ENCODE data around the gene GPR142.

Gene GPR142

DNA sequence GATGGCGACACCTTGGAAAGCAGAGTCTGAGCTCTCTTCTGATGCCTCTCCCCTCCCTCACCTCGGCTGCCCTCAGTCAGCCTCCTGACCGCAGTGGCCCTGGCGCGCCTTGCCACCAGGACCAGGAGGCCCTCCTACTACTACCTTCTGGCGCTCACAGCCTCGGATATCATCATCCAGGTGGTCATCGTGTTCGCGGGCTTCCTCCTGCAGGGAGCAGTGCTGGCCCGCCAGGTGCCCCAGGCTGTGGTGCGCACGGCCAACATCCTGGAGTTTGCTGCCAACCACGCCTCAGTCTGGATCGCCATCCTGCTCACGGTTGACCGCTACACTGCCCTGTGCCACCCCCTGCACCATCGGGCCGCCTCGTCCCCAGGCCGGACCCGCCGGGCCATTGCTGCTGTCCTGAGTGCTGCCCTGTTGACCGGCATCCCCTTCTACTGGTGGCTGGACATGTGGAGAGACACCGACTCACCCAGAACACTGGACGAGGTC, 4.4 kb downstream of the GPR142 start:
- DNase-seq, result no peak

DNA sequence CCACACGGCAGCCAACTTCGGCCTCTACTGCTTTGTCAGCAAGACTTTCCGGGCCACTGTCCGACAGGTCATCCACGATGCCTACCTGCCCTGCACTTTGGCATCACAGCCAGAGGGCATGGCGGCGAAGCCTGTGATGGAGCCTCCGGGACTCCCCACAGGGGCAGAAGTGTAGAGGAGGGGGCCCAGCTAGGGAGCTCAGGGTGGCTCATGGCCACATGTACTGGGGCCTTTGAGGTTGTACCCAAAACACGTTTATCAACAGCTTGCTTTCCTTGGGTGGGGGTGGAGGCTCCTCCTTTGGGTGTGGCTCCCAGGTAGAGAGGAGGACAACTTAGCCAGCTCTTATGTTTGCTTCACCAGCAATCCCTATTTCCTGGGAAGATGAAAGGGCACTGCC, 5.1 kb downstream of the GPR142 start:
- no peak for DNase-seq

DNA sequence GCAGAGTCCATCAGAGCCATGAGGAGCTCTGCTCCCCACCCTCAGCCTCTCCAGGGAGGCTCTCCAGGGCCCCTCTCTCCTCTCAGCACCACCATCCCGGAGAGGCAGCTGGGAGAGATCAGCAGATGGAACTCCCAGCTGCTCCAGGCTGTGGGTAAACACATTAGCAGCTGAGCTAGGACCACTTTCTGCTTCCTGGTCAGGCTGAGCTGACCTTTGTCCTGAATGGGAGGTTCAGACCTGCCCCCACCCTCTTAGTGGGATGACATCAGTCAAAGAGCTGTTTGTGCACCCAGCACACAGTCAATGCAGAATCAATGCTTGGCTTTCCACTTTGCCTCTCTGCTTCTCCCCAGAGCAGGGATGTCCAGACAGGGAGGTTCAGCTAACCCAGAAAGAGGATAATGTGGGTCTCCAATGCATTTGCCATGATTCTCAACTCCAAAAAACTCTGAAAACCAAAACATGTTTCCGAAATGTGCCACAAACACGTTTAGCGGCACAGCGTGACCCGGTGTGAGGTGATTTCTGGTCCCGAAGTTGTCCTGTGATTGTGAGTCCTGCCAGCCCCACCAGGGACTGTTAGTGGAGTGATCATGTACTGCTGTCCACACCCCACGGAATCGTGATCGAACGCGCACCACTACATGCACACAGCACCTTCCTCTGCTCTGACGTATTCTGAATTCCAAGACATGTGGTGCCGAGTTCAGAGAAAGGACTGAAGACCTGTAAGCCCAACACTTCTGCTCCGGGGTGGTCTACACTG, 6.7 kb downstream of the GPR142 start:
- no peak for DNase-seq

DNA sequence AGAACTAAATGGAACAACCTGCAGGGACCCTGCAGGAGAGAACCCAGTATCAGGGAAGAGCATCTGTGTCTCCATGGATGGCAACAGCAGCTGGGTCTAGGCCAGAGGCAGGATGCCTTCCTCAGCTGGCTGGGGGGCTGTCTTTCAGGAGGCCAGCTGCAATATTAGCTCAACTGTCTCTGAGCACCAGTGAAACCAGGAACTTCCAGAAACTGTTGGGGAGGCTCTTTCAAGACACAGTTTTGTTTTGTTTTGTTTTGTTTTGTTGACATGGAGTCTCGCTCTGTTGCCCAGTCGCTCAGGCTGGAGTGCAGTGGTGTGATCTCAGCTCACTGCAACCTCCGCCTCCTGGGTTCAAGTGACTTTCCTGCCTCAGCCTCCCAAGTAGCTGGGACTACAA, 7.6 kb downstream of the GPR142 start:
- DNase-seq, result no peak

DNA sequence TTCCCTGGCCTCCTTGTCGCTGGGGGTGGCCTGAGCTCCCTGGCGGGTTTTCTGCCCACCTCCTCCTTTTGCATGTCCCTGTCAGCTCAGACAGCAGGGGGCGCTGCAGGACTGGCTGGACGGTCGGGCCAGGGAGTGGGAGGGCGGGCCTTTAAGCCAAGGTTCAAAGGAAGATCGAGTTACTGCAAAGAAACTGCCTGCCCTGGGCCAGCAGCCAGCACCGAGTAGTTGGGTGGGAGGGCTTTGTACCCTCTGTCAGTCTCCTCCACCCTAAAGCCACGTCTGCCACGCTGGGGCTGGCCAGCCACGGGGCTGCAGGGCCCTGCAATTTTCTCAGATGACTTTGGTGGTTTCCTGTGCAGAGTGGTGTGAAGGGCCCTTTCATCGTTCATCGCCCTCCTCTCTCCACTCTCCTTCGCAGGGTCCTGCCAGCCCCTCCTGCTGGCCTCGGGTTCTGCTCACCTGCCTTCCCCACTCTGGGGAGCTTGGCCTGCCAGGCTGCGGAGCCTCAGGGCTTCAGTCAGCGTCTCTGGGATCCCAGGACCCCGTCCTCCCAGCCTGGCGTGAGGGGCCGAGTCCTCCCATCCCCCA, 12.3 kb downstream of the GPR142 start:
- DNase-seq, result peak; percentile 93

DNA sequence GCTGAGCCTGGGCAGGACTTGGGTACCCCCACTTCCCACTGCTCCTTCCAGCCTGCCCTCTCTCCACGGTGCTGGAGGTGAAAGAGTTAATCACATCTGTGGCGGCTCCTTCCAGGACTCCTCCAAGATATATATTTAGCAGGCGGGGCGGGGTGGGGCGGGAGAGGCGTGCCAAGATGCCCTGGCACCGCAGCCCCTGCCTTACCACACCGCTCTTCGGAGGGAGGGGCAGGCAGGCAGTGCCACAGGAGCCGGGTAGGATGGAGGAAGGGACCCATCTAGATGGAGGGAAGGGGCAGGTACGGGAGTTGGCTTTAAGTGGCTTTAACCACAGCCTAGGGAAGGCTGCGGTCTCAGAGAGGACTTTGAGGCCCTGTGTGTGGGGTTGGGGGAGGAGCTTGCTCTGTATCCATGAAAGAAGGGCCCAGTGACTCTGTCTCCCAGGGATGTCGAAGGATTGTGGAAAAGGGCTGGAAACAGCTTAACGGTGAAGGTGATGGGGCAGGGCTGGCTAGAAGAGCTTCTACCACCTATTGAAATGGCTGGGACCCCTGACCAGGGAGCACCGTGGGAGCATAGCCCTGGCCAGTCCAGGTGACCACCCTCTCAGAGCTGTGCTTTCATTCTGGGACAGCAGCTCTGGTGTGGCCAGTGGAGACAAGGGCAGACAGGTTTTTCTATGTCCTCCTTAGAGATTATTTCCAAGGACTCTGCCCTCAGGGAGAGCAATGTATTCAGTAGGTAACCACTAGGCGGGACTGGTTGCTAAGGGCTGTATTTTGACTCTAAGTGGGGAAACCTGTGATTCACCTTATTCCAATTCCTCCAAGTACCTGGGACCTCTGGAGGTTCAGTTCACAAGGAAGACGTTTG, 13.0 kb downstream of the GPR142 start:
- DNase-seq, result no peak

DNA sequence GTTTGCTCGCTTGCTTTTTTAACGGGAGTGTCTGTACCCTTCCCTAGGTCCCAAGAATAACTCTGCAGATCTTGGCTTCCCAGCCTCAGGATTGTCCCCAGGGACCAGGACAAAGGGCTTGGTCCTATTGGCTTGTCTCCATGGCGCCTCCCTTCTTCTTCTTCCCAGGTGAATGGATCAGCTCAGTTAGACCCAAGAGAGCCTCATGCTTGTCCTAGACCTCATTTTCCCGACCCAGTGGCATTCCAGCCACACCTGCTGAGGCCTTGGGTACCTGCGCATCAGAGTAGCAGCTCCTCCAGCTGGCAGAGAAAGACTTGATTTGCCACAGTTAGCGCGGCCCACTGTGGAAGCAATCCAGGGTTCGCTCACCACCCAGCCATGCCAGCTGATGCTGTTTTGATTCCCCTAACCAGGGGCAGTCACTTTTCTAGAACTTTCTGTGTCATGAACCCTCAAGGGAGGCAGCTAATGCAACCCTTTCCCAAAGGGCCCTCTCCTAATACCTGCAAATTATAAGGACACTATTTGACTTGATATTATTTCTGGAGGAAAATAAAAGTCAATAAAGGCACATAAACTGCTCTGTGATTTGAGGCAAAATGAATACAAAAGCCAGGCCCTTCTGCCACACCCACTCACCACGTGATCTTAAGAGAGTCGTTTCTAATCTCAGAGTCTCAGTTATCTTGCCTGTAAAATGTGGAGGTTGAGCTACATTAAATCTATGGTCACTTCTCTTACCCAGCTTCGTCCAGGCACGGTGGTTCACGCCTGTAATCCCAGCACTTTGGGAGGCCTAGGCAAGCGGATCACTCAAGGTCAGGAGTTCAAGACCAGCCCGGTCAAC, 13.9 kb downstream of the GPR142 start:
- no peak for DNase-seq

DNA sequence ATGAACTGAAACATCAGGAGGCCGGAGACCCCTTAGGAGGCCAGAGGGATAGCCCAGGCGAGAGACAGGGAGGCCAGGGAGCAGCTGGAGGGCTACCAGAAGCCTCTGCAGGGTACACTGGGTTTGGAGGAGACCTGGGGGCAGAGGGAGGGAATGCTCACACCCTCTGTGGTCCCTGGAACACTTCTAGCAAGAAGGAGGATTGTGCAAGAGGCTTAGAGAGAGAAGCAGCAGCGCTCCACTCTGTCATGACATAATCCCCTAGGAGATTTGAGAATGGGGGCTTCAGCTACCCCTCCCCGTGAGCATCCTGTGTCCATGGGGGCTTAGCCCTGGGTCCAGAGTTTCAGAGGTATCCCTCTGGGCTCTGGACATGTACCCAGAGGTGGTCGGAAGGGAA, 15.8 kb downstream of the GPR142 start:
- no peak for DNase-seq

DNA sequence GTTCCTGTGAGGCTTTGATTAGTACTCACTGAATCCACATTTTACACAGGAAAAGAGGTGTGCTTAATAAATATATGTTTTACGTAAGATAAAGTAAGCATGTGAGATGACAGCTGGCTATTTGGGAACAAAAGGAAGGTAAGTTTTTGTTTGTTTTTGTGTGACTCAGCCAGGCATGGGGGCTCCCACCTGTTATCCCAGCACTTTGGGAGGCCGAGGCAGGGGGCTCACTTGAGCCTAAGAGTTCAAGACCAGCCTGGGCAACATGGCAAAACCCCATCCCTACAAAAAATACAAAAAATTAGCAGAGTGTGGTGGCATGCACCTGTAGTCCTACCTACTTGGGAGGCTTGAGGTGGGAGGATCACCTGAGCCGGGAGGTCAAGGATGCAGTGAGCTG, 17.9 kb downstream of the GPR142 start:
- no peak for DNase-seq

DNA sequence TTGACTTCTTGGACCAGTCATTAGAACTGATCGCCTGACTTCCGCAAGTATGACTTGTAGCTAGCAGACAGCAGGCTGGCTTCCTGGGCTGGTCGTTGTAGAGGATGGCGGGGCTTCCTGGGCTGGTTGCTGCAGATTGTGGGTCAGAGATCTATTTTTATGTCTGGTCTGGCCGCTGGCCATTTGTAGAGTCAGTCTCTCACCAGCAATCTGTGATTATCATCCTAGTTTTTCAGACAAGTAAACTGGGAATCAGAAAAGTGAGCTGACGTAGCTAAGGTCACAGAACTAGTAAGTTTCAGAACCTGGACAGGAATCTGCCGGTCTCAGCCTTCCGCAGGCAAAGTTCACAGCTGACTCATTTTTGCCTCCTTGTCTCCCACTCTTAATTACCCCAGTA, 19.1 kb downstream of the GPR142 start:
- no peak for DNase-seq

DNA sequence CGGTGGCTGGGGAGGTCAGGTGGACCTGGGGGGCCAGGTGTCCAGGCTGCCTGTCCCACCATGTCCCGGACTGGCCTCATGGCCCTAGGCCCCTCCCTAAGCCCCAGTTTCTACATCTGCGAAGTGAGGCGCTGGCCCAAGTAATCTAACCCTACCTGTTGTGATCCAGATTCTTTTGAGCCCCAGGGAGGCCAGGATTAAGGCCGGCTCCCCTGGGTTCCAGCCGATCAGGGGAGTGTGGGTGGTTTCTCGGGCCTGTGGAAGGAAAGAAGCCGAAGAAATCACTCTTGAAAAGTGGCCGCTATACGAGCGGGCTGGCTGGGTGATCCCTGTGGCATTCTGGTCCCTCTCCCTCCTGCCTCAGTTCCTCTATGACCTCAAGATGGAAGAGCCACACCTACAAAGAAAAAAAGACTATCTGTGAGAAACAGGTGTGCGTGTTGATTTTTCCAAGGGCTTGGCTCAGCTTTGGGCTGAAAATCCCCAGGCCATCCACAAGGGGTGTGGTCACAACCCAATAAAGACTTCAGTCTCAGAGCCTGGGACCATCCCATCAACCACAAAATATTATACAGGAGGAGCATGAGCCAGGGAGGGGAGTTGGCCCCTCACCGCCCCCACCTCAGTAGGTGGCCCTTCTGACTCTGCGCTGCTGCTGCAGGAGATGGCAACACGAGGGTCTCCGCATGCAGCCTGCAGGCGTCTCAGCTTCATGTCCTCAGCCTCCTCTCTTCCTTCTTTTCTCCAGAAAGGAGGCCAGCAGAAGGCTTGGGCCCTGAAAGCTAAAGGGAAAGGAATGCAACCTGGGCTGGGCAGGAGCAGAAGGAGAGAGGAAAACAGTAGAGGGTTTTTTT, 20.3 kb downstream of the GPR142 start:
- no peak for DNase-seq

DNA sequence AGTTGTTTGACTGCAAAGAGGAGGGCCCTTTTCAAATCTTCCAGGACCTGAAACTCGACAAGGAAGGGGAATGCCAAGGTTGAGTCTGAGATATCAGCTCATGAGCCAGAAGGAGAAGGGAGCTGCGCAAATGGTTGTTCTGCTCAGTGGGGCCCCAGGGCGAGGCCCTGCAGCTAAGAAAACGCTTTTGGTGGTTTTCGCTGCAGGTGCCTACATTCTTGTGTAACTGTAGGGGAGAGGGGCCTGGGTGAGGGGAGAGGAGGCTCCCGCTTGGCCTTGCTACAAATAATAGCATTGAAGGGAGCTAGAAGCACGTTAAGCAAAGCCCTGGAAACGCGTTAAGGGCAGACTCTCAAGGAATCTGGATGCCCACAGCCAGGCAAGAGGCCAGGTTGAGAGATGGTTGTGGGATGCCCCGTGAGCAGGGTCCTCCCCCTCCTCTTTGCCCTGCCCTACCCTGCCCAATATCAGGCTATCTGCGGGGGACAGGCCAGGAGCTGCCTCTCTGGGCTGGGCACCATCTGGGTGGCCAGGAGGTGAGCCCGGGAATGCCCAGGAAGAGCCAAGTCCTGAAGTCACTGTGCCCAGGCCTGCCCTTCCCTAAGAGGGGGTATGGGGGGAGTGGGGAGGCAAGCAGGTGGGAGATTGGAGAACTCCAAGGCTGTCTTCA, 21.9 kb downstream of the GPR142 start:
- no peak for DNase-seq

DNA sequence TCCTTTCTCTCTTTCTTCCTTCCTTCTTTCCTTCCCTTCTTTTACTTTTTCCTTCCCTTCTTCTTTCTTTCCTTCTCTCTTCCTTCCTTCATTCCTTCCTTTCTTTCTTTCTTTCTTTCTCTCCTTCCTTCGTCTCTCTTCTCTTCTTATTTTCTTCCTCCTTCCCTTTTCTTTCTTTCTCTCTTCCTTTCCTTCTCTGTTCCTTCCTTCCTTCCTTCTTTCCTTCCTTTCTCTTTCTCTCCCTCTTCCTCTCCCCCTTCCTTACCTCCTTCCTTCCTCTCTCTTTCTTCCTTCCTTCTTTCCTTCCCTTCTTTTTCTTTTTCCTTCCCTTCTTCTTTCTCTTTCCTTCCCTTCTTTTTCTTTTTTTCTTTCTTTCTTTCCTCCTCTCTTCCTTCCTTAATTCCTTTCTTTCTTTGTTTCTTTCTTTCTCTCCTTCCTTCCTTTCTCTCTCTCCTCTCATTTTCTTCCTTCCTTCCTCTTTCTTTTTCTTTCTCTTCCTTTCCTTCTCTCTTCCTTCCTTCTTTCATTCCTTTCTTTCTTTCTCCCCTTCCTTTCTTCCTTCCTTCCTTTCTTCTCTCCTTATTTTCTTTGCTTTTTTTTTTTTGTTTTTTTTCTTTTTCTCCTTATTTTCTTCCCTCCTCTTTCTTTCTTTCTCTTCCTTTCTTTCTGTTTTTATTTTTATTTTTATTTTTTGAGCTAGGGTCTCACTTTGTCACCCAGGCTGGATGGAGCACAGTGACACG, 22.8 kb downstream of the GPR142 start:
- no peak for DNase-seq

DNA sequence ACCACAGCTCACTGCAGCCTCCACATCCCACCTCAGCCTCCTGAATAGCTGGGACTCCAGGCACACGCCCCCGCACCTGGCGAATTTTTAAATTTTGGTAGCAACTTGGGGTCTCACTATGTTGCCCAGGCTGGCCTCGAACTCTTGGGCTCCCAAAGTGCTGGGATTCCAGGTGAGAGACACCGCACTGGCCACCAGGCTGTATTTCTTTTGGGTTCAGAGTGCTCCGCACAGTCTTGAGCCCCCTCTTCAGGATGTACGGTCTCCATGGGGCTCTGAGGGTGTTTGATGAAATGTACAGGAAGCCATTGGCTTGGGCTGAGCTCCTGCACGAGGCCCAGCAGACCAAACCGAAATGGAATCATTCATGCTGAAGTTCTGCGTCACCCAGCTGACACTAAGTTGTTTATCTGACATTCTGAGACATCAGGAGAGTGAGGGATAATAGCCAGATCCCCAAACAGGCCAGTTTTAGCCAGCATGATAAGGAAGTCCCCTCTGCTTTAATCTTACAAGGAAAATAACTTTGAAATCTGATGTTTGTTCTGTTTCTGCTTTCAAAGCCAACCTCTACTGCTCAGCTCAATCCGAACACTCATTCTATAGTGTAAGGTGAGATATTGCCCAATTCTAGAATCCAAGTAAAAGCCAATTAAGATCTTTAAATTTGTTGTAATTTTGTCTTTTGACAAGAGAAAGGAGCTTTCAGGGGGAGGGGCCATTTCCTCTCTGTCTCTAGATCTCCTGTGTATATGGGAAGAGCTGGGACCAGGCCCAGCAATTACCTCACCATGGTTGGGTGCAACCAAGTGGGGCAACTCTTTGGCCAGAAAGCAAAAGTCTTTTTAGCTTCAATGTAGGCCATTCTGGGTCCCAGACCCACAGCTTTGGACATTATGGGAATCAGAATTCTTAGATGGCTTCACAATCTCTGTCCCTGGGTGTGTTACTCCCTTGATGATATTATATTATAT, 23.7 kb downstream of the GPR142 start:
- no peak for DNase-seq

DNA sequence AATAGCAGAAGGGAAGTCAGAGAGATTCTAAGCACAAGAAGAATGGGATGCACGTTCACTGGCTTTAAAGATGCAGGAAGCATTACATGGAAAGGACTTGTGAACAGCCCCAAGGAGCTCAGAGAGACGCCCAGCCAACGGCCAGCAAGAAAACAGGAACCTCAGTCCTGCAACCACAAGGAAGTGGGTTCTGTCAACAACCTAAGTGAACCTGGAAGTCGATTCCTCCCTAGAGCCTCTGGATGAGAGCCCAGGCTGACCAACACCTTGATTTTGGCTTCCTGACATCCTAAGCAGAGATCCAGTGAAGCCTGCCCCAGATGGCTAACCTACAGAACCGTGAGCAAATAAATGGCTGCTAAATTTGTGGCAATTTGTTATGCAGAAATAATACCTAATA, 24.5 kb downstream of the GPR142 start:
- DNase-seq, result no peak

DNA sequence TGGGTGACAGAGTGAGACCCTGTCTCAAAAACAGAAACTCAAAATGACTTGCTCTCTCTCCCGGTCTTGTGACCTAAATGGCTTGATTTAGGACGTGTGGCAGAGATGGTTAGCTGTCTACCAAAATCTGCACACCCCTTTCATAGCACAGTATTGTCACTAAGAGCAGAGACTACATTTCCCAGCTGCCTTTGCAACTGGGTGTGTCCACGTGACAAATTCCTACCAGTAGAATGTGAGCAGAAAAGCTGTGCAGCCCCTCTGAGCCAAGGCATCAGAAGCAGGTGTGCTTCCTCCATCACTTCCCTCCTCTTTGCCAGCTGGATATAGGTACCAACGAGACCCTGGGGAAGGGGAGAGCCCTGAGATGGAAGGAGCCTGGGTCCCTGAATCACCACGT, 25.5 kb downstream of the GPR142 start:
- no peak for DNase-seq

DNA sequence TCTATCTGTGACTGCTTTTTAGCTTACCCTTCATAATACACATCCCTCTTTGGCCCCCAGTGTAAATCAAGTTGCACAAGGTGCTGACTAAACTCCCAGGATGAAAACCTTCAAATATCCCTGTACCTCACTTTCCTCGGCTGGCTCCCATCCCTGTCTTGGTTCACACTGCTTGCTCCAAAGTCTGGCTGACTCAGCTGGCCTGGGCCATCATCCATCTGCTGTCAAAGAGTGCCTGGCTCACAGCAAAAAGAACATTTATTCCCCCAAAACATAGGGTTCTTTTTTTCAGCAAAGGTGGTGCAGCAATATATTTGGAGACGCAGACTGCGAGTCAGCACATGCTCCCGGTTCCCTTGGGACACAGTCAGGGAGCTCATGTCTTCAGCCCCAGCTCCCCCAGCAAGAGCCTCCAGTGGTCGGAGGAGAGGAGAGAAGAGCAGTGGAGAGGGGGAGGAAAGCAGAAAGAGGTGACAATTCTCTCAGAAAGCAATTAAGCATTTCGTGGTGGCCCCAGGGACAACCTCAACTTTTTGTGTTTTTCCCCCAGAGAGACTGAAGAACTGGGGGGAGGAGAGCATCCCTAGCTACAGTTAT, 26.1 kb downstream of the GPR142 start:
- DNase-seq, result no peak

DNA sequence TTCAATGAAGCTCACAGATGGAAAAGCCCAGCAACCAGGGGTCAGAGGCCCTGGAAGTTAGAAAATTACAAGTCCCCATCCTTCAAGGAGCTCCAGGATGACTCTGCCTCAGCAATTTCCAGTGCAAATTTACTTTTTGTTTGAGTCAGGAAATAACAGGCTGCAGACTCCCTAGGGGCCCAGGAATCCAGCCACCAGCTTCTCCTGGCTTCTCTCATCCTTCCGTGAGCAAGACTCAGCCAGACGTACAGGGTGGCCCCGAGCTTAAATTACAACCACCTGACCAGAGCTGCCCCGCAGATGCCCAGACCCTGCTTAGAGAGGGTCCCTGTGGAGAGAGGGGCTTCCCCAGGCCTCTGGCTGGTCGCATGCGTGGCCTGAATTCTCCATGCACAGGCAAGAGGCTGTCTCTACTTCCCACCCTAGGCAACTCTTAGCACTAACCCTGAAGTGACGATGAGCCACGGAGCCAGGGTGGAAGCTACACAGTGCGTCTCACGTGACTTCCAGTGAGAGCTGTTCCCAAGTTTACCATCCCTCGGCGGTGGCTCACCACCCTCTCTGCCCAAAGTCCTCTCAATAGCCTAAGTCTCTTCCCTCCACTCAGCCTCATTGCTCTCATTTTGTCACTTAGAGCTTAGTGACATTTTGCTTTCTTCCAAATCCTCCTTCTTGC, 27.1 kb downstream of the GPR142 start:
- no peak for DNase-seq
